C4-2B (cell line): Measurements from ENCODE around the gene TRAPPC10.

ENCODE experiments used
- H3K27ac ChIP-seq: fragments of 450-650 bp; 2 replicates; pipeline ENCODE4 v1.5.1; 2017
- CTCF ChIP-seq: fragments of 450-650 bp; conservative IDR thresholded peaks from 2 replicates; pipeline ENCODE4 v1.5.1; 2017; ENCODE audit warnings: mild to moderate bottlenecking
- ZFX ChIP-seq: fragments of 450-650 bp; IDR thresholded peaks from 2 replicates; pipeline ENCODE4 v1.6.1; 2017

The TRAPPC10 gene

GRCh38 chr21:44050276-44050675 is 38.2 kb downstream of the TRAPPC10 start:
- TF ChIP-seq ZFX (no peak), CTCF (no peak)
- no peak overlapping the region for H3K27ac ChIP-seq

GRCh38 chr21:44051462-44051941 is 39.4 kb downstream of the TRAPPC10 start:
- no peak overlapping the region for H3K27ac ChIP-seq
- no peak for TF ChIP-seq ZFX
- no peak for TF ChIP-seq CTCF

- no peak overlapping the region for H3K27ac ChIP-seq
- TF ChIP-seq ZFX: no peak
- no peak for TF ChIP-seq CTCF
Observed at GRCh38 chr21:44052071-44052829, 40.1 kb downstream of the TRAPPC10 start.

- TF ChIP-seq CTCF (no peak), ZFX (no peak)
- no peak overlapping the region for H3K27ac ChIP-seq
Observed at GRCh38 chr21:44052830-44053226, 40.7 kb downstream of the TRAPPC10 start.

GRCh38 chr21:44053567-44053966 is 41.5 kb downstream of the TRAPPC10 start:
- no peak overlapping the region for H3K27ac ChIP-seq

GRCh38 chr21:44054710-44055109 is 42.6 kb downstream of the TRAPPC10 start:
- TF ChIP-seq ZFX (no peak), CTCF (no peak)
- no peak overlapping the region for H3K27ac ChIP-seq

More at GRCh38 chr21:44053567-44053966, 41.5 kb downstream of the TRAPPC10 start:
- TF ChIP-seq ZFX (no peak), CTCF (no peak)

- H3K27ac ChIP-seq: no peak overlapping the region
- no peak for TF ChIP-seq ZFX
- no peak for TF ChIP-seq CTCF
Observed at GRCh38 chr21:44057055-44057454, 44.9 kb downstream of the TRAPPC10 start.
